Lung (tissue), 12 donors: ENCODE results near the gene MYH10. TPM values are rescaled to one million over a fixed set of nuclear protein-coding genes. Genes with fewer than 3 reads are reported as not detected.

Source experiments
- ATAC-seq: fragments of 200-7000 bp; cut with Tn5 transposase; one replicate; pipeline ENCODE4 v1.9.1; 2020; ENCODE audit warnings: moderate number of reproducible peaks; ENCODE audit not compliant: insufficient read depth, low FRiP score
- DNase-seq, 3 donors: peaks; one replicate each; pipeline ENCODE4 v3.0.0-alpha.2; 2013 to 2017
- H3K27ac ChIP-seq, 2 donors: one replicate each; pipeline ENCODE4 v1.5.1; 2013; ENCODE audit warnings: mild to moderate bottlenecking in 2 of 2, moderate library complexity in 2 of 2, control low read depth in 1 of 2, inconsistent platforms in 1 of 2, low read depth in 1 of 2, low read length in 1 of 2
- H3K27me3 ChIP-seq, 3 donors: one replicate each; pipeline ENCODE4 v1.5.1; 2013; ENCODE audit warnings: low read length in 2 of 3; ENCODE audit not compliant: control insufficient read depth in 3 of 3, insufficient read depth in 3 of 3
- H3K36me3 ChIP-seq, 4 donors: one replicate each; pipeline ENCODE4 v1.5.1; 2013; ENCODE audit warnings: low read length in 4 of 4, mild to moderate bottlenecking in 1 of 4, moderate library complexity in 1 of 4; ENCODE audit not compliant: control insufficient read depth in 4 of 4, insufficient read depth in 4 of 4
- H3K4me1 ChIP-seq, 5 donors: one replicate each; pipeline ENCODE4 v1.5.1; 2013; ENCODE audit warnings: low read length in 5 of 5, mild to moderate bottlenecking in 2 of 5, moderate library complexity in 1 of 5; ENCODE audit not compliant: control insufficient read depth in 5 of 5, insufficient read depth in 5 of 5
- H3K4me3 ChIP-seq: one replicate; pipeline ENCODE4 v1.5.1; 2013; ENCODE audit warnings: mild to moderate bottlenecking, control low read depth, moderate library complexity
- H3K9ac ChIP-seq, 2 donors: one replicate each; pipeline ENCODE4 v1.5.1; 2013; ENCODE audit warnings: low read length in 2 of 2, control low read depth in 1 of 2; ENCODE audit not compliant: insufficient read depth in 1 of 2
- H3K9me3 ChIP-seq, 4 donors: one replicate each; pipeline ENCODE4 v1.5.1; 2013; ENCODE audit warnings: low read length in 3 of 4, mild to moderate bottlenecking in 1 of 4, moderate library complexity in 1 of 4; ENCODE audit not compliant: control insufficient read depth in 4 of 4, insufficient read depth in 3 of 4
- WGBS, 2 donors: extraction: QIAGEN DNeasy Blood & Tissue Kit; methylation state at CpG; one replicate each; pipeline ENCODE4 v1.1.7; 2013; 5-methylcytosine and 5-hydroxymethylcytosine counted together
- polyA plus RNA-seq, 2 donors: library from polyadenylated mRNA; stranded (reverse); fragments of 200-250 nt; gene quantifications; one replicate each; pipeline ENCODE4 v1.2.1, GENCODE V29; 2013
- total RNA-seq, 2 donors: library from RNA; depleted of rRNA in 1 of 2; stranded (reverse); fragments of >200 nt in 1 of 2; gene quantifications; one replicate each; pipeline ENCODE4 v1.2.1, GENCODE V29; 2014 to 2021
- TF ChIP-seq, protein P1 (sequence below): IDR thresholded peaks from 2 replicates; pipeline ENCODE4 v1.5.1; 2012; ENCODE audit warnings: mild to moderate bottlenecking; ENCODE audit errors: control extremely low read depth, extremely low read depth
- donor health status: control.
- donor health status: control.
- donor health status: Bipolar disorder and iron deficiency.
- donor health status: healthy.
- donor health status: DM: yes; HTN: yes; CAD: no.

Gene MYH10
- total and polyA plus RNA-seq, 4 donors: 9.6 to 194 (median 44.7) TPM

DNA sequence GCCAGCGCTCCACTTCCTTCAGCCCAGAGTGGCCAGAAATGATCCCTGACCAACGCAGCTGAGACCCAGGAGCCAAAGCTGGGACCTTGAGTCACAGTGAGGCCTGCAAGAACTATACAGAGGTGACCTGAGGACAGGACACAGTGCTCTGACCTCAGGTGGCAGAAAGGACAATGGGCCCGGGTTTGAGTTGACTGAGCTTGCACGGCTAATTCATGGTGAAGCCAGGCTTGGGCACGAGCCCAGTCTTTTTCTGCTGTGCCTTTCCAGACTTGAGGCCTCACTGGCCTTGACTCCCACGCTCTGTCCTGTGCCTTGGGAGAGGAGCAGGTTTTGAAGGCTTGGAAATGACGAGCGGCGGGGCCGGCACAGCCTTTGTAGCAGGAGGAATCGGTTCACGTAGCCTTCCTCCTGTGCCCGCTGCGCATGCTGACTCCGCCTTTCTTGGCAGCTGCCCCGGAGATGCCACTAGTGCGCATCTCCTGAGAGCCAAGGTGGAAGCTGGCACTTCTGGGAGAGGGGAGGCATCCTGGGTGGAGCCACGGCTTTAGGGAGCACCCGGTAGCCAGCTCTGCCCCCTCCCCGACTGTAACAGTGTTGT lies 160.0 kb downstream of the MYH10 start:
- Histone ChIP-seq H3K4me1 (peaks cover 0 to 7% (median 3%) of the 10 kb centered on the region in 5 donors), H3K9ac (no peak overlapping the region), H3K27me3 (no peaks in the 10 kb centered on the region), H3K36me3 (peaks cover 19 to 49% (median 31%) of the 10 kb centered on the region in 4 donors), H3K4me3 (no peak overlapping the region), H3K9me3 (no peaks in the 10 kb centered on the region), H3K27ac (peak overlapping the region in 1 of 2 donors; percentile 37)
- TF ChIP-seq, protein P1, sequence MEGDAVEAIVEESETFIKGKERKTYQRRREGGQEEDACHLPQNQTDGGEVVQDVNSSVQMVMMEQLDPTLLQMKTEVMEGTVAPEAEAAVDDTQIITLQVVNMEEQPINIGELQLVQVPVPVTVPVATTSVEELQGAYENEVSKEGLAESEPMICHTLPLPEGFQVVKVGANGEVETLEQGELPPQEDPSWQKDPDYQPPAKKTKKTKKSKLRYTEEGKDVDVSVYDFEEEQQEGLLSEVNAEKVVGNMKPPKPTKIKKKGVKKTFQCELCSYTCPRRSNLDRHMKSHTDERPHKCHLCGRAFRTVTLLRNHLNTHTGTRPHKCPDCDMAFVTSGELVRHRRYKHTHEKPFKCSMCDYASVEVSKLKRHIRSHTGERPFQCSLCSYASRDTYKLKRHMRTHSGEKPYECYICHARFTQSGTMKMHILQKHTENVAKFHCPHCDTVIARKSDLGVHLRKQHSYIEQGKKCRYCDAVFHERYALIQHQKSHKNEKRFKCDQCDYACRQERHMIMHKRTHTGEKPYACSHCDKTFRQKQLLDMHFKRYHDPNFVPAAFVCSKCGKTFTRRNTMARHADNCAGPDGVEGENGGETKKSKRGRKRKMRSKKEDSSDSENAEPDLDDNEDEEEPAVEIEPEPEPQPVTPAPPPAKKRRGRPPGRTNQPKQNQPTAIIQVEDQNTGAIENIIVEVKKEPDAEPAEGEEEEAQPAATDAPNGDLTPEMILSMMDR: no peak
- 62 to 76% methylated on average over 20 of the region's 20 CpGs for WGBS, 2 donors
- DNase-seq (no peak), ATAC-seq (peak; percentile 24)

DNA sequence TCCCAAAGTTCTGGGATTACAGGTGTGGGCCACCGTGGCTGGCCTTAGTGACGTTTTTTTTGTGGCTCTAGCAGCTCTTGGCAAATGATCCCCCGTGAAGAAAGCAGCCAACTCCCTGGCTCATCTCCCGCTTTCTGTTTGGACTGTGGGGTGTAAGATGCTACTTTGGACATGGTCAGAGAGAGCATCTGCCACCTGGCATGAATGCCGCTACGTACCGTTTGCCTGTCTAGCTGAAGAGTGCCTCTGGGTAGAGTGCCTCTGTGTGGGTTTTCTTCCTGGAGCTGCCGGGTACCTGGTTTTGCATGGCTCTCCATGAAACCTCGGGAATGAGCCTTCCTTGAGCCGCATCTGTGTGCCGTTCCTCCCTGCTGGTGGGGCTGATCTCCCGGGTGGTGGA lies 160.6 kb downstream of the MYH10 start:
- Histone ChIP-seq H3K4me3 (no peak overlapping the region), H3K27ac (peak overlapping the region in 1 of 2 donors; percentile 37), H3K9me3 (no peaks in the 10 kb centered on the region), H3K27me3 (no peaks in the 10 kb centered on the region), H3K9ac (no peak overlapping the region), H3K36me3 (peaks cover 18 to 46% (median 26%) of the 10 kb centered on the region in 4 donors), H3K4me1 (peaks cover 0 to 8% (median 3%) of the 10 kb centered on the region in 5 donors)
- WGBS, 2 donors: 80 to 86% methylated on average over 12 of the region's 12 CpGs
- TF ChIP-seq, protein P1: no peak
- DNase-seq (no peak), ATAC-seq (no peak)

DNA sequence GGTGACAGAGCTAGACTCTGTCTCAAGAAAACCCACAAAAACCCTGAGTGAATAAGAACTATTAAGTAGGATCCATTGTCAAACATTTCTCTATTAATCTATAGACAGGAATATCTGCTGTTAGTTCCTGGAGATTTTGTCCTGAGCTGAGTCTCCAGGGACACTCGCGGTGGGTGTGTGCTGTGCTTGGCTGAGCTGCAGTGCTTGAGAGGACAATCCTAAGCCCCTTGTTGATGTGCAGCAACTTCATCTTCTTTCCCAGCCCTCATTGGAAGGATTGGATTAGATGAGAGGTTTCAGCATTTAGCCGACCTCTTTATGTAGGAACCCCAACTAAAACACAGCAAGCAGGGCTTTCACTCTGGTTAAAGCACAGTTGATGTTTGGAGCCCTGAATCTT lies 161.5 kb downstream of the MYH10 start:
- no peak for DNase-seq
- Histone ChIP-seq H3K36me3 (peaks cover 15 to 47% (median 24%) of the 10 kb centered on the region in 4 donors), H3K27ac (no peak overlapping the region), H3K27me3 (no peaks in the 10 kb centered on the region), H3K4me1 (peaks cover 0 to 10% (median 3%) of the 10 kb centered on the region in 5 donors), H3K4me3 (no peak overlapping the region), H3K9me3 (no peaks in the 10 kb centered on the region), H3K9ac (no peak overlapping the region)
- 91 to 94% methylated on average over 3 of the region's 3 CpGs for WGBS, 2 donors
- ATAC-seq: no peak
- TF ChIP-seq, protein P1: no peak
